Measurements from ENCODE around the gene DSE.

The DSE gene

DNA sequence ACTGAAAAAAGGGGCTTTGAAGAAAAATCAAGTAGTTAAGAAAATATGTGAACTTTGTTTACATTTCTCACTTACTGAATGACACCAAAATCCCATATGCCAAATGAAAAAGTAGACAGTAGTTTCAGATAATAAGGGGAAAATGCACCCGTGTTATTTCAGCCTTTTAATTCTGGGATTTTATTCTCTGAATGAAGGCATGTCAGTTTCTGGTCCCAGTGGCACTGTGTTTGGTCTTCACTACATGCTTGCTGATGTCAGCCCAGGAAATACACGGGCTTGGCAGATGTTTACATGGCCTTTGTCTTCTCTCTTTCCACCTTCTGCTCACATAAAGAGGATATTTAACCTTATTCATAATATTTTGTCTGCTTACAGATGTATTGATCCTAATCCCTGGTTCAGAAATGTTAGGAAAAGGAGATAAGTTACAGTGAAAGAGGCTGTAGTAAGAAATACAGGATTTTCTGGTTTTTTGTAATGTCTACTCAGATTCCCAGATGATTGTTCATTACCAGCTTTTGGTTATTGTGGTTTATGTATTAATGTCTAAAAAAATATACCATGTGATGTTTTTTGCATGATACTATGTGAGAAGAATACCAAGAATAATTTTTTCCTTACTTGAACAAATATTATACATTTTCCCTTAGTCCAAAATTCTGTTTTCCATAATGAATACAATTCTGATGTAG lies 27.7 kb downstream of the DSE start:
- TF ChIP-seq CTCF (IDR thresholded peaks at IDR 0.05), result no peak
- H3K27ac Mint-ChIP-seq, result peak overlapping the region; percentile 48
- H3K4me3 Mint-ChIP-seq, result no peak overlapping the region
- H3K9me3 Mint-ChIP-seq, result no peaks in the 10 kb centered on the region
- peaks cover 40% of the 10 kb centered on the region for H3K4me1 Mint-ChIP-seq
- DNase-seq, result no peak
- H3K36me3 Mint-ChIP-seq (ENCODE audit: low read depth), result peaks cover 17% of the 10 kb centered on the region
- no peaks in the 10 kb centered on the region for H3K27me3 Mint-ChIP-seq (ENCODE audit: low read depth, poor library complexity)

GRCh38 chr6:116399287-116399686 lies 28.5 kb downstream of the DSE start:
- DNase-seq, result no peak
- peaks cover 40% of the 10 kb centered on the region for H3K4me1 Mint-ChIP-seq
- peaks cover 17% of the 10 kb centered on the region for H3K36me3 Mint-ChIP-seq (ENCODE audit: low read depth)
- H3K27ac Mint-ChIP-seq, result peak overlapping the region; percentile 78
- H3K27me3 Mint-ChIP-seq (ENCODE audit: low read depth, poor library complexity), result no peaks in the 10 kb centered on the region
- H3K9me3 Mint-ChIP-seq, result no peaks in the 10 kb centered on the region
- H3K4me3 Mint-ChIP-seq, result no peak overlapping the region
- no peak for TF ChIP-seq CTCF (IDR thresholded peaks at IDR 0.05)

DNA sequence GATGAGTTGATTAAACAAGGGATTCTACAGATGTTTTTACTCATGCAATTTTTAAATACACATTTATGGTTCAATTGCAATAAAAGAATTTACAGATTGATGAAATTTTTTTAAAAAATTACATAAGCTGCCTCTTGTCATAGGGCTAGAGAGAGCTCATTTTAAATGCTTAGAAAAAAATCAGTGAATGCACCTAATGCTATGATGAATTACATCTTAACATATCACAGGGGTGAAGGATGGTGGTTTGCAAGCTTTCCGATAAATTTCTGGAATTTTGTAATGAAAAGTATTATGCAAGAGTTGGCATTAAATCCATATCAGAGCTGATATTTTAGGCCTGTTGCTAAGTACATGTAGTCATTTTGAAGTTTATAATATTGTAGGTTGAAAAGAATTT lies 29.6 kb downstream of the DSE start:
- H3K4me1 Mint-ChIP-seq, result peaks cover 43% of the 10 kb centered on the region

DNA sequence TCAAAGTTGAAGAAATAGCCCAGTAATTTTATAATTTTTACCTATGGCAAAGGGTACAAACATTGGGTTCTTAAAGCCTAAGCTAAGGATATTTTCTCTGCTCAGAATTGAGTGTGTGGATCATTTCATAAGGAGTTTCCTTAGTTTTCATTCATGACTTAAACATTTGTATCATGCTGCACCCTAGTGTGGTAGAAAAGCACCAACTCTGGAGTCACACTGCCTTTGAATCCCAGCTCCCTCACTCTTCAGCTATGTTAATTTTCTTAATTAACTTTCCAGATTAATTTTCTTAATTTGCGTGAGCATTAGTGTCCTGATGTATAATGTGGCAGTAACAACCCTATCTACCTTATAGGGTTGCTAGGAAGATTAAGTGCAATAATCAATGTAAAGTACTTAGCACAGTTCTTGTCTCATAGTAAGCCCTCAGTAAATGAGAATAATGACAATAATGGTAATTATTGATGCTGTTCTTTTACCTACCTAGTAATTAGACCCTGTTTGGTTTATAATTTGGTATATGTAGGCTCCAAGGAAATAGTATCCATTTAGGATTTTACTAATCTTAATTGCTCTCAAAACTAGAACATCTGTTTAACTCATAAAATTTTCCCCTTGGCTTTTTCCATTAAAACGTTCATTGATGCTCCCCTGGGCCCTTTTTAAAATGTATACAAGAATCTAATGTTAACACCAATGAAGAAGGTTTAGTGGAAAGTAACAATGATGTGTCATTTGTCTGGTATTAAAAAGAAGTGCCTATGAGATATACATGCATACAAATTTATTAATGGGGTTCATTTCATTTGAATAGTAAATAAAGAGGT lies 31.6 kb downstream of the DSE start:
- DNase-seq, result no peak
- Mint-ChIP-seq H3K4me3 (no peak overlapping the region), H3K27ac (no peak overlapping the region), H3K27me3 (ENCODE audit: low read depth, poor library complexity) (no peaks in the 10 kb centered on the region), H3K36me3 (ENCODE audit: low read depth) (peaks cover 22% of the 10 kb centered on the region), H3K9me3 (no peaks in the 10 kb centered on the region), H3K4me1 (peaks cover 63% of the 10 kb centered on the region)
- no peak for TF ChIP-seq CTCF (IDR thresholded peaks at IDR 0.05)

More for the DNA sequence above, 29.6 kb downstream of the DSE start:
- Mint-ChIP-seq H3K36me3 (ENCODE audit: low read depth) (peaks cover 9% of the 10 kb centered on the region), H3K27me3 (ENCODE audit: low read depth, poor library complexity) (no peaks in the 10 kb centered on the region), H3K9me3 (no peaks in the 10 kb centered on the region), H3K27ac (no peak overlapping the region), H3K4me3 (no peak overlapping the region)
- no peak for TF ChIP-seq CTCF (IDR thresholded peaks at IDR 0.05)
- DNase-seq, result no peak

DNA sequence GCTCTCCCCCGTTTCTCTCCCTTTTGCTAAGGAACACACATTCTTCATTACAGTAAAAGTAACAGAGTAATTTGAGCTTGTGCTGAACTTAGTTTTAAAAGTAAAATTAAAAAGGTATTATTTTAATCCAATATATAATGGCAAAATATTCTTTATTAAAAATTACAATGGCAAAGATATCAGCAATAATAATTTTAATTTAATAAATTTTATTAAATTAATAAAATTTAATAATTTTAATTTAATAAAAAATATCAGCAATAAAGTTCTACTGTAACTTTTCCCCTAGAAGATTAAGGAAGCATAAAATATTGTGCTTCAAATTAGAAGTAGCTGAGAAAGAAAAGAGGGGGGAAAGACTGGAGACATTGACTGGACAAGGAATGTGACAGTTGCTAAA lies 32.5 kb downstream of the DSE start:
- Mint-ChIP-seq H3K4me1 (peaks cover 64% of the 10 kb centered on the region), H3K36me3 (ENCODE audit: low read depth) (peaks cover 30% of the 10 kb centered on the region), H3K27ac (no peak overlapping the region), H3K9me3 (no peaks in the 10 kb centered on the region), H3K4me3 (no peak overlapping the region), H3K27me3 (ENCODE audit: low read depth, poor library complexity) (no peaks in the 10 kb centered on the region)
- DNase-seq, result no peak
- TF ChIP-seq CTCF (IDR thresholded peaks at IDR 0.05), result no peak
